Measurements from ENCODE around the gene GPLD1.
"Not testable (repeated sequence)": the region's sequence is repeated elsewhere in the genome, so short reads cannot be mapped to it uniquely, and the experiment has no call there.

GPLD1 gene

GRCh38 chr6:24453921-24454320 is 35.5 kb downstream of the GPLD1 start:
- DNase-seq = no peak

GRCh38 chr6:24451581-24452388 is 37.6 kb downstream of the GPLD1 start:
- DNase-seq = no peak

- DNase-seq = no peak
These were observed 40.4 kb downstream of the GPLD1 start for GRCh38 chr6:24448828-24449525.

GRCh38 chr6:24448396-24448795 is 41.0 kb downstream of the GPLD1 start:
- DNase-seq = no peak

GRCh38 chr6:24446670-24447069 is 42.7 kb downstream of the GPLD1 start:
- DNase-seq = no peak

GRCh38 chr6:24445704-24446103 is 43.7 kb downstream of the GPLD1 start:
- no peak for DNase-seq

GRCh38 chr6:24444588-24444987 is 44.8 kb downstream of the GPLD1 start:
- DNase-seq = no peak

- DNase-seq = no peak
These were observed 47.8 kb downstream of the GPLD1 start for GRCh38 chr6:24441599-24441904.

- DNase-seq = no peak
These were observed 48.3 kb downstream of the GPLD1 start for GRCh38 chr6:24440897-24441598.

GRCh38 chr6:24439858-24440539 is 49.4 kb downstream of the GPLD1 start:
- no peak for DNase-seq

- DNase-seq = no peak
These were observed 52.4 kb downstream of the GPLD1 start for GRCh38 chr6:24436979-24437378.

GRCh38 chr6:24432611-24433010 is 56.8 kb downstream of the GPLD1 start:
- no peak for DNase-seq

GRCh38 chr6:24431045-24431451 is 58.3 kb downstream of the GPLD1 start:
- no peak for DNase-seq

- no peak for DNase-seq
These were observed 59.3 kb downstream of the GPLD1 start for GRCh38 chr6:24430086-24430485.

GRCh38 chr6:24429146-24429545 is 60.2 kb downstream of the GPLD1 start:
- no peak for DNase-seq

GRCh38 chr6:24428615-24429014 is 60.8 kb downstream of the GPLD1 start:
- DNase-seq = no peak

GRCh38 chr6:24426729-24427446 is 62.5 kb downstream of the GPLD1 start:
- no peak for DNase-seq

GRCh38 chr6:24425091-24425490 is 64.3 kb downstream of the GPLD1 start:
- DNase-seq = no peak

- DNase-seq = no peak
These were observed 69.9 kb downstream of the GPLD1 start for GRCh38 chr6:24419526-24419925.

- DNase-seq = no peak
These were observed 73.6 kb downstream of the GPLD1 start for GRCh38 chr6:24415753-24416152.

- not testable (repeated sequence) for DNase-seq
These were observed 74.8 kb downstream of the GPLD1 start for GRCh38 chr6:24414531-24414930.

- DNase-seq = no peak
These were observed 77.1 kb downstream of the GPLD1 start for GRCh38 chr6:24412294-24412693.

GRCh38 chr6:24410622-24411021 is 78.8 kb downstream of the GPLD1 start:
- no peak for DNase-seq
